ENCODE measurements around the gene POT1.

Gene POT1

GRCh38 chr7:124908259-124908658, 21.4 kb downstream of the POT1 start:
- DNase-seq: no peak

DNA sequence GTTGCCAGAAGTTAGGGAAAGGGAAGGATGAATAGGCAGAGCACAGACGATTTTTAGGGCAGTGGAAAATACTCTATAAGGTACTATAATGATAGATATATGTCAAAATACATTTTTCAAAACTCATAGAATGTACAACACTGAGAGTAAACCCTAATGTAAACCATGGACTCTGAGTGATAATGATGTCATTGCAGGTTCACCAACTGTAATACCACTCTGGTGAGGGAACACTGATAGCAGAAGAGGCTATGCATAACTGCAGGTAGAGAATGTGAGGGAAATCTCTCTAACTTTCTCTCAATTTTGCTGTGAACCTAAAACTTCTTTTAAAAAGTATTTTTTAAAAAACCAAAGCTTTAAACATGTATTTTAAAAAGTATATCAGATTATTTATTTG, 22.1 kb downstream of the POT1 start:
- DNase-seq: no peak

DNA sequence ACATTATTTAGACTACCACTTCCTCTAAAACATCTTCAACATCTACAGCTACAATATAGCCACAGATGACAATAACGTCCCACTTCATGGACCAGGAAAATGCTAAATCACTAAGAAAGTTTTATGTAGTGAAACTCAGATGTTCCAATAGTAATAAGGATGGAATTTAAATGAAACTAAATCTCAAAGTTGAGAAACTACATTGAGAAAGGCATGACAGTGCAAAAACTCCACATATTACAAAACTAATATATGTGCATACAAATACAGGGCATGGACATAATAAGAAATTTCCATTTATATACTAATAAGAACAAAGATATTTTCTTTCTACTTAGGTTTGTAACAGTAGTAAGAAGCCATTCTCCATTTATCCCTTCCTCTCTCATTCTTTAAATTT, 31.1 kb downstream of the POT1 start:
- no peak for DNase-seq

DNA sequence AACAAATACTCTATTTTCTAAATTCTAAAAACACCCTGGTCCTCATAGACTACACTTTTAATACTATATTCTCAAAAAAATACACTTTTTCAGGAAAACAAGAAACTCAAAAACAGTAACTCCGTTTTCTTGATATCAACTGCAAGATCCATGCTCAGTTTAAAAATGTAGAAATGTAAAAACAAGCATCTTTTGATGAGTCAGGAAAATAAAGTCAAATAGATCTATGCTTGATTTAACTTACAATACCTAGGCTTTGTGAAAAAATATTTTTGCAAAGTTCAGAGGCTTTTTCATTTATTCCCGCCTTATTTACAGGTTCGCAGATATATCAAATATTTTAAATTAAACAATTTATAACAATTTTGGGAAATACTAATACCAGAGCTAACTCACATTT, 33.6 kb downstream of the POT1 start:
- no peak for DNase-seq

- no peak for DNase-seq
Observed at GRCh38 chr7:124893140-124893827, 36.3 kb downstream of the POT1 start.

GRCh38 chr7:124887247-124887646, 42.4 kb downstream of the POT1 start:
- DNase-seq: no peak

DNA sequence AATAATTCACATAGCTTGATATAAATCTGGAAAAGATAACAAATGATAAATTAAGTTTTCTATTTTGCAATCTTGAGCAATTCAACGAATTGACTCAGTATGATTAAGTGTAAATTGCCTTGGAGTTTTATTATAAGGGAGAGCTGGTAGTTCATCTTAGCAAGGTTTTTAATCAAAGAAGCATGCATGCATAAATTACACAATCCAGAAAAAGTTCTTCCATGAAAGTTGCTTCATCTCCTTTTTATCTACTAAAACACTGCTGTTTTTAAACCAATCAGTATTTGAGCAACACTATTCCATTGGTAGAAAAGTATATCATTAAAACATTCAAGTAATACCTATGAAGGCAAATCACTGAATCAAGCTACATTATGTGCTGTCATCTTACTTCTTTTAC, 47.6 kb downstream of the POT1 start:
- DNase-seq: no peak

DNA sequence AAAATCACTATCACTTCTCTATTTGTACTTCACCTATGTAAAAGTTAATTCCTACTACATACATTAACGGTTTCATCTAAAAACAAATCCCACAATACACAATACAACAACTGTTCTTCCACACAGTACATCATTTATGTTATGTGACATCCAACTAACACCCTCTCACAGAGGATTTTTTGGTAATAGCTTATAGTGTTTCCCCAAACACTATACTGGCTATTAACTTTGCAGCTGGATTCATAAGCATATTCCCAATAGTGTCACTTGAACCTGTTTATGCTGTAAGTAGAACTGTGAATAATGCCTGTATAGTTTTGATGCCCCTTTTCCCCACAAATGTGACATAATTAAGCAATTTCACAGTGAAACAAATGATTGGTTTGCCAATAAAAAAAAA, 49.9 kb downstream of the POT1 start:
- no peak for DNase-seq

- no peak for DNase-seq
Observed at GRCh38 chr7:124879103-124879502, 50.5 kb downstream of the POT1 start.

- no peak for DNase-seq
Observed at GRCh38 chr7:124874644-124875163, 54.9 kb downstream of the POT1 start.

DNA sequence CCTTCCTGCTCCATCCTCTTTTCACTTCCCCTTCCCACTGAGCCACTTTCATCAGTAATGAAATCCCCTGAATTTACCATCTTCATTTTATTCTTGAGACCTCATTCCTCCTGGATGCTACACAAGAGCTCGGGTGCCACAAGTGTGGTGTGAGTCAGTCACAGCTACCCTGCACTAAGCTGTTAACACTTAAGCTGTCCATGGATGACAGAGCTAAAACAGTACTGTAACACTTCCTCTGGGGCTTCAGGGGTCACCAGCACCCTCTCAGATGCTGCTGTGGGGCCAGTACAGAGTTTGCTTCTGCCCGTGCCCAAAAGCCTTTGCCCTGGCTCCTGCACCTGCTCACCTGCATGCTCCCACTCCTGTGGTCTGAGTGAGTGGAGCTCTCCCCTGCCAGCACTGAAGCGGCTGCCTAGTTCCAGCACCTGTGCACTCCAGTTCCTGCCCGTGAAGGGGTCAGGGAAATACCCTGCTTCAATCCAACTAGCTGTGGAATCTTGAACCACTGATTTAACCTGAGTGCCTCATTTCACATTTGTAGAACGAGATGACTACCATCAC, 71.9 kb downstream of the POT1 start:
- no peak for DNase-seq

DNA sequence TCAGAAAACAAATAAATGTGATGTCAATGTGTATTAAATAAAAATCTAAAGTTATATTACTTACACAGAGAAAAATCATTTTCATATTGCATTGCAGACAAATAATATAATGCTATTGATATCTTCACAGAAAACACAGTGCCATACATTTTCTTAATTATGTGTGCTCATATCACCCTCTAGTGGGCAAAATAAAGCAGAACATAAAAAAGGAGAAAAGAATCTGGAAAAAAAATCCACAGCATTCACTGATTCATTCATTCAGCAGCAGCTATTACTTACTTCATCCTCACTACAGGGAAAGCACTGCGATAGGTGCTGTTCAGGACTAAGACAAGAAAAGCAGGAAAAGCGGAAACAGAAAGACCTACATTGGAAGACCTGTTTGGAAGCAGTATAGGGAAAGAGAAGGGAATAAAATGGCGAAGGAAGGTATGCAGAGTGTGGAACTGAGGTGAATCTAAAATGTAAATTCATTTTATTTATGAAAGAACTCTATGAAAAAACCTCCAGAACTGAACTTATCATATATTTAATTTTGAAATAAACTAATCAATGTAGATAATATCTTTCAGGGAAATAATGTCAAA, 73.2 kb downstream of the POT1 start:
- no peak for DNase-seq

DNA sequence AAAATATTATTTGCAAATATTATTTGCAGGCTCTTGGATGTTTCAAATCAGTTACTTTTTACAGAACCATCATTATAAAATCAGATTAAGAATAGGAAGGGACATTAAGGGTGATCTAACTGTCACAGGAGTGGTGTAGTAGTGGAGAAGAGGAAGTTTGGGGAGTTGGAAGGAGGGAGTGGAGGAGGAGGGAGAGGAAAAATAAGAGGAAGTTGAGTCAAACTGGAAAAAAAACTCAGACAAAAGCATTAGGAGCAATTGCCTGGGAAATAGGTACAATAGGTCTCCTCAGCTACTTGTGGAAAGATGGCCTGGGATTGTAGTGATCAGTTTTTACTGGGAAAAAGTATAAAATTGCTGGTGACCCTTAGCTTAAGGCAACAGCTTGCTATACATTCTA, 86.3 kb downstream of the POT1 start:
- DNase-seq: no peak

DNA sequence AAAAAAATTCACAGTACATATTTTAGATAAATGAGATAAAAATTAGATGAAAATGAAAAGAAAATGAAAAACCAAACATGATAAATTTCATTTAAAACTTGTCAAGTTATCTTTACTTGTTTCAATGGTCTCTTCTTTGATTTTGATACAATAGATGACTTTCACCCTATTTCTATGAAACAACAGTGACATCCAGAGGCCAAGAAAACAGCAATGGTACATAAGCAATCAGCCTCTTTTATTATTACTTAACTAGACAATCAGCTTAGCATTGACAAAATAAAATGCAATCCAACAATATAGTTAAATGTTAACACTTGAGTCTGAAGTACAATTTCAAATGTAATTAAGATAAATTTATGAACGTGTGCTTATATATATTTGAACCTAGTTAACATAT, 89.2 kb downstream of the POT1 start:
- DNase-seq: no peak

DNA sequence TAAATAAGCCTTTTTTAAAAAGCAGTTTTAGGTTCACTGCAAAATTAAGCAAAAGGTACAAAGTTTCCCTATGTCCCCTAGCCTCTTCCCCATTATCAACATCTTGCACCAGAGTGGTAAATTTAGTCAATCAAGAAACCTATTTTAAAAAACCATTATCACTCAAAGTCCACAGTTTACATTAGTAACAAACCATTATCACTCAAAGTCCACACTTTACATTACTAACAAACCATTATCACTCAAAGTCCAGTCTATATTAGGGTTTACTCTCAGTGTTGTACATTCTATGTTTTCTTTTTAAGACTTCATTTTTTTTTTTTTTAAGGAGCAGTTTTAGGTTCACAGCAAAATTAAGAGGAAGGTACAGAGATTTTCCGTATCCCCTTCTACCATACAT, 89.9 kb downstream of the POT1 start:
- DNase-seq: no peak

- no peak for DNase-seq
Observed at GRCh38 chr7:124836173-124836572, 93.5 kb downstream of the POT1 start.

DNA sequence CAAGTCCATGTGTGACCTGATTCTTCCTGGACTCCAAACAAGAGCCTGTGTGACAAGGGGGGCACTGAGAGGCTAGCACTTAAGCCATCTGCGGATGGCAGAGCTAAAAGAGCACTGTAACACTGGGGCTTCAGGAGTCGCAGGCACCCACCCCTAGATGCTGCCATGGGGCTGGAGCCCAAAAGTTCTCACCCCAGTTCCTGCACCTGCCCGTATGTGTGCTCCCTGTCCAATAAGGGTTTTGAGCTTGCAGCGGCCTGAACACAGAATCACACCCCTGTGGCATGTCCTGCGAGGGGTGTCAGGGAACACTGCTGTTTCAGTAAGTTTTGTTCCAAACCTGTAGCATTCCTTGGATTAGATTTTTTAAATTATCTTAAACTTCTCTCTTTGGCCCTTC, 110.8 kb downstream of the POT1 start:
- no peak for DNase-seq

GRCh38 chr7:124813994-124814798, 115.4 kb downstream of the POT1 start:
- DNase-seq: no peak

GRCh38 chr7:124812764-124813163, 116.9 kb downstream of the POT1 start:
- no peak for DNase-seq

GRCh38 chr7:124811341-124811740, 118.3 kb downstream of the POT1 start:
- no peak for DNase-seq

DNA sequence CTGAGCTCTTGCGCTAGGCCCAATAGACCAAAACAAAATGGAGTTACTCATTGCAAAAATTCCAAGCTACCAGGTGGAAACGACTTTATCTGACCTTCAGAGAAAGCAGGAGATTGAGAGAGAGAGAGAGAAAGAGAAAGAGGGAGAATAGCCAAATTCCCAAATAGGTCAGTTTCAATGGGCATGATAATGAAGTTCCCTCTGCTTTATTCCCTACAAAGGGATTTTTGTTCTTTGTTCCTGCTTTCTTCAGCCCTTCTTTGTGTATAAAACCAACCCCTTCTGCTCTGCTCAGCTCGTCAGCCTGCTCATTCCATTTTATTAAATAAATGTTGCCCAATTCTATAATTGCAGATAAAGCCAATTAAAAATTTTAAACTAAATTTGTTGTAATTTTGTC, 119.0 kb downstream of the POT1 start:
- DNase-seq: no peak

DNA sequence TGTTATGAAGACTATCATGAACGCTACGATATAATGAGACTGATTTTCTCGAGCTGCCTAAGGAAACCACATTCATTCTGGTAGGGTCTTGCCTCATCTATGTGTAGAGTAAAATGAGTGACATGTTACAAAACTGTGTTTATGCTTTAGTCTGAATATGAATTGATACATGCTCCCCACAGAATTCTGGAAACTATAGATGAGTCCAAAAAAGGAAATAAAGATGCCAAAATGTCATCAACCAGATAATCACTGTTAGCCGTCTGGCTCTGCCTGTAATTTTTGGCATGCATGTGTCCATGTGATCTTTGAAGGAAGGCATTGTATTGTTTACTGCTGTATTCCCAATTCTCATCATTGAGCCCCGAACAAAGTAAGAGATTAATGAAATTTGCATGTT, 121.4 kb downstream of the POT1 start:
- DNase-seq: no peak

DNA sequence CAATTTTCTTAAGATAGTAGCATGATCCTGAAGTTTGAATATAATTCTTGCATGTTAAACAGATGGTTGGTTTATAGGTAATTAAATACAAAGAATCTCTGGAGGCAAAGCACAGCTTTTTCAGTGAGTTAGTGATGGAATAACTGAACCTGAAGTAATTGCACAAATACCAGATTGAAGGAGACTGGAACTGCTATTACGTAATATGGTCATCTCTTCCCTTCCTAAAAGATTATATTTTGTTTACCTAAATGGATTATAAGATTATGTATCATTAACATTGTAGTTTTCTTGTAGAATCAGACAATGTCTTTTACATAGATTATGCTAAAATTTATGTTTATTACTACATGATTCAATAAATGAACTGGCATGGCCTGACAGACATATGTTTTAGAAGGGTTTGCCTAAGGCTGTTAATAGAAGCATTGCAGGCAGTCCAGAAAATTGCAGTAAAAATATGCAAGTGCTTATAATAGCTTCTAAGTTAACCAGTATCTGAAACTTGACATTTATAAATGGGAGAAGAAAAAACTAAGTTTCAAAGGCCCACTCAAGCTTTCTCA, 128.2 kb downstream of the POT1 start:
- DNase-seq: no peak

All from NCI-H1048 (cell line).